Pancreas (tissue), 10 donors: ENCODE data around the gene MYO5C. TPM values are rescaled to one million over a fixed set of nuclear protein-coding genes. Genes with fewer than 3 reads are reported as not detected.

Source experiments
- ATAC-seq, 4 donors: fragments of 200-7000 bp; cut with Tn5 transposase; one replicate each; pipeline versions ENCODE4 v1.8.0 to v1.9.1; 2020; ENCODE audit warnings: mild to moderate bottlenecking in 4 of 4, moderate library complexity in 4 of 4
- DNase-seq, 6 donors: peaks; one replicate each; pipeline ENCODE4 v3.0.0-alpha.2; 2020
- FAIRE-seq: peaks from 2 replicates; lab custom pipeline; 2012; peaks lifted over from hg19 to GRCh38; lab: Jason Lieb, UNC
- H3K27ac ChIP-seq, 4 donors: fragments of 200-600 bp; sonication (generic); 1 replicate in 3 of 4; 2 replicates in 1 of 4; pipeline versions ENCODE4 v1.5.0 to v1.8.0; 2020
- H3K27me3 ChIP-seq, 4 donors: fragments of 200-600 bp; one replicate each; pipeline ENCODE4 v1.8.0; 2021
- H3K36me3 ChIP-seq, 3 donors: fragments of 200-600 bp; sonication (generic) in 1 of 3; one replicate each; pipeline versions ENCODE4 v1.5.0 to v1.8.0; 2020 to 2021
- H3K4me1 ChIP-seq, 3 donors: fragments of 200-600 bp; one replicate each; pipeline ENCODE4 v1.8.0; 2021
- H3K4me3 ChIP-seq, 4 donors: fragments of 200-600 bp; sonication (generic) in 2 of 4; one replicate each; pipeline versions ENCODE4 v1.5.0 to v1.8.0; 2020 to 2021
- H3K9me3 ChIP-seq, 4 donors: fragments of 200-600 bp; one replicate each; pipeline ENCODE4 v1.8.0; 2021
- WGBS, 2 donors: extraction: QIAGEN DNeasy Blood & Tissue Kit; methylation state at CpG; one replicate each; pipeline ENCODE4 v1.1.7; 2013; 5-methylcytosine and 5-hydroxymethylcytosine counted together
- intact Hi-C, 3 donors: fragments of 100-400 bp; cut with DNase I; formaldehyde crosslinking; loops; one replicate each; pipeline versions ENCODE4 v1.11.1 to v1.14.2; 2022
- polyA plus RNA-seq, 2 donors: library from polyadenylated mRNA; stranded (reverse); fragments of 200-250 nt; gene quantifications; one replicate each; pipeline ENCODE4 v1.2.3, GENCODE V29; 2013
- total RNA-seq, 6 donors: library from RNA; stranded (reverse); fragmentation: NEBNext Ultra II Directional in 4 of 6; extraction: Animal tissue kit (Norgen Biotek cat#: 25700) in 4 of 6; gene quantifications; one replicate each; pipeline versions ENCODE4 v1.2.1 to v1.2.4, GENCODE V29; 2021 to 2023
- TF ChIP-seq, protein P1 (sequence below), 4 donors: fragments of 200-600 bp; sonication (generic) in 3 of 4; IDR thresholded peaks; one replicate each; pipeline versions ENCODE4 v1.5.0 to v1.8.0; 2021; ENCODE audit warnings: antibody characterized with exemption in 4 of 4
- donor health status: healthy with polysubstance abuse.
- donor health status: DM: no; HTN: no; CAD: no; lungs with moderate emphysema.
- donor health status: DM: no; HTN: no; CAD: no.
- donor health status: control.
- donor health status: control.
- donor health status: Bipolar disorder and iron deficiency.
- donor health status: DM: yes; HTN: yes; CAD: no.
- donor health status: DM: no; HTN: no; CAD: no.
- donor health status: DM: no; HTN: no; CAD: no.
- donor health status: DM: yes; HTN: yes; CAD: no.

Gene MYO5C
- total and polyA plus RNA-seq, 8 donors, result 12.7 to 52.7 (median 39.2) TPM

DNA sequence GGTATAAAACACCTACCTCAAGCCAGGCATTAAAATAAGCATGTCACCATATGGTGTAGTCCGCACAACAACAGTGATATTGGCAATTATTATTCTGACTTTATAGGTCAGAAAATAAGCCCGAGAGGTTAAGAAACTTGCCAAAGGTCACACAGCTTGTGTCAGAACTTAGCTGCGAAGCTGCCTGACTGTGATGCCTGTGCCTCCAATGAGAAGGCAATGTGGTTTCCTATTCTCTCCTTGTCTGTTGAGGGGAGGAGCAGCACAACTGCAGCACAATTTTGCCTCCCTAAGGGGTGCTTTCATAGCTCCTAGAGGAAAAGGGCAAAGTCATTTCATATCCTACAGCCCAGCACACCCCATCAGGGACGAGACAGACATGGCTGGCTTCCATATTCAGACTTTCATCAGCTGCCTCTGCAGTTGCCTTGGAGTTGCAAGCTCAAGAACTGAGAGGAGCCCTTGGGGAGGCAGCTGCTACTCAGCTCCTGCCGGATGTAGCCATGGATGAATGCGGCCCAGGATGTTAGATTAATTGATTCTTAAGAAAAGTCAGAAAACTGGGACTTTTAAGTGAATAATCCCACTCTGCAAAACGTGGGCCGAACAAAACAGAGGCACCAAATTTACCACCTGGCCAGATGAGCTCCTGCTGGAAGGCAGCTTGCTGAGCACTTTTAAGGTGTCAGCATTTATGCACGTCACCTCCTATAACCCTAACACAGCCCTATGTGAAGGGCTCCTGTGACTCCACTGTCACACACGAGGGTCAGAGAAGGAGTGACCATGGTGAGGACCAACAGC is 38.5 kb downstream of the MYO5C start:
- Histone ChIP-seq H3K4me3 (no peak overlapping the region), H3K27me3 (no peaks in the 10 kb centered on the region), H3K27ac (peak overlapping the region in 1 of 4 donors; percentile 8), H3K36me3 (peaks cover 4 to 32% (median 4%) of the 10 kb centered on the region in 3 donors), H3K9me3 (no peaks in the 10 kb centered on the region), H3K4me1 (peaks cover 0 to 16% (median 0%) of the 10 kb centered on the region in 3 donors)
- FAIRE-seq (no peak), DNase-seq (no peak), ATAC-seq (no peak)
- intact Hi-C loops, result loop anchor here in 2 of 3 donors (10.0 kb wide), 3 partner anchors 68 to 478 kb away; no protein-coding TSS in a partner anchor
- WGBS, 2 donors, result 68 to 70% methylated on average over 10 of the region's 10 CpGs
- TF ChIP-seq, protein P1, sequence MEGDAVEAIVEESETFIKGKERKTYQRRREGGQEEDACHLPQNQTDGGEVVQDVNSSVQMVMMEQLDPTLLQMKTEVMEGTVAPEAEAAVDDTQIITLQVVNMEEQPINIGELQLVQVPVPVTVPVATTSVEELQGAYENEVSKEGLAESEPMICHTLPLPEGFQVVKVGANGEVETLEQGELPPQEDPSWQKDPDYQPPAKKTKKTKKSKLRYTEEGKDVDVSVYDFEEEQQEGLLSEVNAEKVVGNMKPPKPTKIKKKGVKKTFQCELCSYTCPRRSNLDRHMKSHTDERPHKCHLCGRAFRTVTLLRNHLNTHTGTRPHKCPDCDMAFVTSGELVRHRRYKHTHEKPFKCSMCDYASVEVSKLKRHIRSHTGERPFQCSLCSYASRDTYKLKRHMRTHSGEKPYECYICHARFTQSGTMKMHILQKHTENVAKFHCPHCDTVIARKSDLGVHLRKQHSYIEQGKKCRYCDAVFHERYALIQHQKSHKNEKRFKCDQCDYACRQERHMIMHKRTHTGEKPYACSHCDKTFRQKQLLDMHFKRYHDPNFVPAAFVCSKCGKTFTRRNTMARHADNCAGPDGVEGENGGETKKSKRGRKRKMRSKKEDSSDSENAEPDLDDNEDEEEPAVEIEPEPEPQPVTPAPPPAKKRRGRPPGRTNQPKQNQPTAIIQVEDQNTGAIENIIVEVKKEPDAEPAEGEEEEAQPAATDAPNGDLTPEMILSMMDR (IDR thresholded peaks at IDR 0.05), result no peak

DNA sequence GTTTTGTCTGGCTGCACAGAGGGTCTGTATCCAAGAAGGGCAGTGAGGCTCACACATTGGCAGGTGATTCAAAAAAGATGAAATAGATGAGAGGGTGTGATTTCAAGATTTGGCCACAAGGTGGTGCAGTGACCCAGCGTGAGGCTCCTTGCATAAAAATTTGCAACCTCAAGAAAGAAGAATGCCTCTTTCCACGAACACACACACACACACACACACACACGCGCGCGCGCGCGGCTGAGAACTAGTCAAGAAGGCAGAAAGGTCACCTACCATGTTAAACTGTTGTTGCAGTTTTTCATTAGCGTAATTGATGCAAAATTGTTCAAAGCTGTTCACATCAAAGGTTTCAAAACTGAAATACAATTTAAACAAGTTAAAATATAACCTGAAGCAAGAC is 39.2 kb downstream of the MYO5C start:
- DNase-seq (peak in 5 of 6 donors; percentile 48 to 75 (median 53)), ATAC-seq (peak; percentile 58 to 83 (median 73)), FAIRE-seq (no peak)
- intact Hi-C loops, result loop anchor here in 2 of 3 donors (10.0 kb wide), 3 partner anchors 68 to 478 kb away; no protein-coding TSS in a partner anchor
- H3K9me3 ChIP-seq, result no peaks in the 10 kb centered on the region
- peaks cover 4 to 29% (median 4%) of the 10 kb centered on the region in 3 donors for H3K36me3 ChIP-seq
- H3K27me3 ChIP-seq, result no peaks in the 10 kb centered on the region
- TF ChIP-seq, protein P1 (IDR thresholded peaks at IDR 0.05), result peak; percentile 57 to 77 (median 67)
- 8% methylated on average over 10 of the region's 10 CpGs for WGBS, 2 donors
- no peak overlapping the region for H3K27ac ChIP-seq
- H3K4me3 ChIP-seq, result no peak overlapping the region
- peaks cover 0 to 10% (median 0%) of the 10 kb centered on the region in 3 donors for H3K4me1 ChIP-seq

DNA sequence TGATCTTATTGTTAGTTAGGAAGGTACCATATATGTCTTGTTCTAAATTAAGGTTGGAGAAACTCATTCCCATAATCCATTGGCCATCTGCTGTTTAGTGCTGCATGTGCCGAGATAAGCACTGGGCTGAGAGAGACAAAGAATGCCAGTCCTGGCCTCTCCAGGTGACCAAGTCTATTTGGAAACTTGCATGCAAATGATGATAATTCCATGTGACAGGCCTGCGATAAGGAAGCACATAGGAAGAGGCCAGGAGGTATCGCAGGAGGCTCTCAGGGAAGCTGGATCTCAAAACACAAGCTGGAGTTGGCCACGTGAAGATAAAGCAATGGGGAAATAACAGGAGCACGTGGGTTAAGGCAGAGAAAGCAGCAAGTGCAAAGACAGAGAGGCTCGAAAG is 39.7 kb downstream of the MYO5C start:
- DNase-seq, result no peak
- WGBS, 2 donors, result 53 to 61% methylated on average over 6 of the region's 6 CpGs
- TF ChIP-seq, protein P1 (IDR thresholded peaks at IDR 0.05), result no peak
- H3K4me3 ChIP-seq, result no peak overlapping the region
- intact Hi-C loops, result loop anchor here in 2 of 3 donors (10.0 kb wide), 3 partner anchors 69 to 479 kb away; no protein-coding TSS in a partner anchor
- H3K36me3 ChIP-seq, result peaks cover 4 to 25% (median 4%) of the 10 kb centered on the region in 3 donors
- no peaks in the 10 kb centered on the region for H3K9me3 ChIP-seq
- peak overlapping the region in 1 of 4 donors; percentile 6 for H3K27ac ChIP-seq
- H3K4me1 ChIP-seq, result peaks cover 0 to 10% (median 0%) of the 10 kb centered on the region in 3 donors
- ATAC-seq, result no peak
- H3K27me3 ChIP-seq, result no peaks in the 10 kb centered on the region
- no peak for FAIRE-seq

DNA sequence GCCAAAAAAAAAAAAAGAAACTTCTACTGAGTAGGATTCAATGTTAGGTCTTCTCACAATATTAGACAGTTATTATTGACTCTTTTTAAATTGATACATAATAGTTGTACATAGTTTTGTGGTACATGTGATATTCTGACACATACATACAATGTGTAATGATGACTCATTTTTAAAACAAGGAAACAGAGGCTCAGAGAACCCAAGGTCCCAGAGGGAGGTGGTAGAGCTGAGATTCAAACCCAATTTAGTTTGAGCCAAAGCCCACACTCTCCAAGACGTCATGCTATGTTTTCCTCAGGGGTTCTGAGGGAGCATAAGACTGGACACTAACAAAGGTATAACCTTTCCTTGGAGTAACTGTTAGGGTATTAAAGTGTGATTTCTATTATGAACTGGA is 40.6 kb downstream of the MYO5C start:
- no peaks in the 10 kb centered on the region for H3K27me3 ChIP-seq
- FAIRE-seq, result no peak
- peak overlapping the region in 1 of 4 donors; percentile 6 for H3K27ac ChIP-seq
- TF ChIP-seq, protein P1 (IDR thresholded peaks at IDR 0.05), result no peak
- intact Hi-C loops, result loop anchor here in 2 of 3 donors (10.0 kb wide), 3 partner anchors 70 to 480 kb away; no protein-coding TSS in a partner anchor
- no peaks in the 10 kb centered on the region for H3K9me3 ChIP-seq
- no peak overlapping the region for H3K4me3 ChIP-seq
- peaks cover 4 to 25% (median 4%) of the 10 kb centered on the region in 3 donors for H3K36me3 ChIP-seq
- no peak for DNase-seq
- H3K4me1 ChIP-seq, result peaks cover 0 to 10% (median 0%) of the 10 kb centered on the region in 3 donors
- 68 to 70% methylated on average over 1 of the region's 1 CpG for WGBS, 2 donors
- ATAC-seq, result no peak
